GM21367 (cell line): ENCODE data around the gene KIF26B.
A peak's percentile ranks its signal among the peaks of the same experiment; 100 is the strongest.

ENCODE experiments used
- ATAC-seq: cut with Tn5 transposase; IDR thresholded peaks from one replicate; pipeline ENCODE4 v1.9.1; 2021; ENCODE audit not compliant: unreplicated experiment

KIF26B gene

GRCh38 chr1:245606157-245606725 lies 451.5 kb downstream of the KIF26B start:
- ATAC-seq = no peak

DNA sequence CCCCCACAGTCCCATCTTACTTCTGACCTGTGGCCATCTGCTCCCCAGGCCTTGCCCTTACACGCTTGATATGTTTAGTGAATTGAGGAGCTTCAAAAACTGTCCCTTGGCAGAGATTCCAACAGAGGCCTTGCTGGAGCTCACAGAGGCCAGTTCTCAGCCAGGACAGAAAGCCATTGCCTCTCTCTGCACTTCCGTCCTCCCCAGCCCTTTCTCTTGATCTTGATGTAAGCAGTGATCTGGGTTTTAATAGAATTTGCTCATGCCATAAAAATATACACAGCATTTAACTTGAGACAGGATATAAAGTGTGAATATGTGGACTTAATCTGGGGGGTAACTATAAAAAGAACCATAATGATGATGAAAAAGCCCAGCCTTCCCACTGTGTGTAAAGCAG lies 453.5 kb downstream of the KIF26B start:
- ATAC-seq = no peak

GRCh38 chr1:245609354-245610150 lies 454.8 kb downstream of the KIF26B start:
- ATAC-seq = no peak

- no peak for ATAC-seq
Measured at GRCh38 chr1:245611251-245611650, 456.5 kb downstream of the KIF26B start.

- ATAC-seq = no peak
Measured at GRCh38 chr1:245614476-245614875, 459.7 kb downstream of the KIF26B start.

GRCh38 chr1:245615001-245615400 lies 460.2 kb downstream of the KIF26B start:
- ATAC-seq = no peak

DNA sequence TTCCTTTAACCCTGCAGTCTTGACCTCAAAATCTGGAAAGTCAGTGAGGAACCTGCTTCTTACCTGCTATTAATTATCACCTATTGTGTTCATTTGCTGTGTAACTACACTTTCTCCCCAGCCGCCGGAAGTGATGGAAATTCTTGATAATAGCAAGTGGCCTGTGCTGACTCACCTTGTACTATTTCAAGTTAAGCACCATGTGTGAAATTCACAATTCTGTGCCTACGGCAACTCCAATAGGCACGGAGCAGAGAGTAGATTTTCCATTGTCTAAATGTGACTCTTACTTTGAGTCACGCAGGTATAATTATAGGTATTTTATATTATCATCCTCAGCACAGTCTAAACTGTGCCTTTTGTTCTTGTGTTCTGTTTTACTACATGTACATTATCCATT lies 466.8 kb downstream of the KIF26B start:
- no peak for ATAC-seq

DNA sequence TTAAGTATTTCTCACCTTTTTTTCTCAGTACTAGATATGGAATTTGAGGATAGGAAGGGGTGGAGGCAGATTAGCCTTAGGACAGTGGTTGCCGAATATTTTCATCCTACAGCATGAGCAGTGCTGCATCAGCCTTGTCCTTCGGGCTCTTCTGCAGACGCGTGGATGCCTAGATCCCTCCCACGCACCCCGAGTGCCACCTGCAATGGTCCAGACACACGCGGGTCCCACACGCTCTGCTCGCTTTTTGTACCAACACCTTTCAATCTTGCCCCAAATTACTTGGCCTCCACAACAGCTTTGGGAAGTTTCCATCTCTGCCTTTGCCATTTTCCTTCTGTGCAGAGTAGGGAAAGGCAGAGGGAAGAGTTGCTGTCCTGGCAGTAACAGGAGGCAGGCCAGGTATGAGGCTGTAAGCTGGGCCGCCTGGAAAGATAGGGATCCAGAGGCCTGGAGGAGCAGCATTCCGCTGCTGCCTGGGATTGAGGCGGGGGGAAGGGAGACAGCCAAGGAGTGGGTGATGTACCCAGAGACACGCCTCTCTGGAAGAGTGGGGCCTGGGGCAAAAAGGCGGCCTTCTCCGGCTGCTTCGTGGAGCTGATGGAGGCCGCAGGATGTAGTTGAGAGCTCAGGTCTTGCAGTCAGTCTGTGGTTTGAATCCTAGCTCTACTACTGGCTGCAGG lies 467.7 kb downstream of the KIF26B start:
- no peak for ATAC-seq

DNA sequence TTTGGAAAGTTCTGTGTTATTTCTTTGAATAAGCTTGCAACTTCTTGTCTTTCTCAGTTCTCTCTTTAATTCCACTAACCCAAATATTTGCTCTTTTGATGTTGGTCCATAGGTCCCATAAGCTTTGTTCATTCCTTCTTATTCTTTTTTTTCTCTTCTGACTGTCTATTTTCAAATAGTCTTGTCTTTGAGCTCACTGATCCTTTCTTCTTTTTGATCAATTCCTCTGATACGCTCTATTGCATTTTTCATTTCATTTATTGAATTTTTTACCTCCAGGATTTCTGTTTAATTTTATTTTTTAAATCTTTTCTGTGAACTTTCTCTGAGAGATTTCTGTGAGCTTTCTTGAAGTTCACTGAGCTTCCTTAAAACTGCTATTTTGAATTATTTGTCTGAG lies 486.6 kb downstream of the KIF26B start:
- no peak for ATAC-seq

DNA sequence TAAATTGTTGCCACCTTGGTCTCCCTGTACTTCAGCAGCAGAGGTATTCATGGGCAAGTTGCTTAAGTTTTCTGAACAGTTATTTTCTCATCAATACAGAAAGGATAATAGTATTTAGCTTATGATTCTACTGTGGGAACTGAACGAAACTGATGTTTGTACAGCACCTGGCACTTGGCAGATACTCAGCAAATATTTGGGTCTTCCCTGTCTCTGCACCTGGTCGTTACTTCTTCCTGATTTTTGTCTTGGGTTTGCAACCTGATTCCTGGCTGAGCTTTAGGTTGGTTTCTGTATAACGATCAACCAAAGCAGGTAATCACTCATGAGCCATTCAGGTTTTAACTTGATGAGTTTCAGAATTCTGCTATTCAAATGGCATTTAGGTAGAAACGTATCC lies 490.6 kb downstream of the KIF26B start:
- no peak for ATAC-seq

- ATAC-seq = peak; percentile 48
Measured at GRCh38 chr1:245645894-245646293, 491.1 kb downstream of the KIF26B start.

- ATAC-seq = no peak
Measured at GRCh38 chr1:245648749-245649522, 494.2 kb downstream of the KIF26B start.

DNA sequence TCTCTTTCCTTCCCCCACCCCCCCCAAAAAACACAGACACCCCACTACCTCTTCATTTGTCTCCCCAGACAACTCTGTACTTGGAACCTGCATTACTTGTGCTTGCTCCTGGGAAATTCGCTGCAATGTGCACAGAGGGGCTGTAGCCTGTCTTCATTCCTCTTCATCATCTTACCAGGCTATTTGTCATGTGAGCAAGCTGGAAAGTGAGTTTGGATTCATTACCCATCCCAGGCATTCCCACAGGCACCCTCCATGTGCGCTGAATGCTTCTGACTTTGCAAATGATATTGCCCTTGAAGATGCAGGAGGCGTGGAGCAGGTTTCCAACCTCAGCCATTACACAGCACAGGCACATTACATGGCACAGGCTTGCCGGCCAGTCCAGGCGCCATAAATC lies 494.9 kb downstream of the KIF26B start:
- no peak for ATAC-seq

DNA sequence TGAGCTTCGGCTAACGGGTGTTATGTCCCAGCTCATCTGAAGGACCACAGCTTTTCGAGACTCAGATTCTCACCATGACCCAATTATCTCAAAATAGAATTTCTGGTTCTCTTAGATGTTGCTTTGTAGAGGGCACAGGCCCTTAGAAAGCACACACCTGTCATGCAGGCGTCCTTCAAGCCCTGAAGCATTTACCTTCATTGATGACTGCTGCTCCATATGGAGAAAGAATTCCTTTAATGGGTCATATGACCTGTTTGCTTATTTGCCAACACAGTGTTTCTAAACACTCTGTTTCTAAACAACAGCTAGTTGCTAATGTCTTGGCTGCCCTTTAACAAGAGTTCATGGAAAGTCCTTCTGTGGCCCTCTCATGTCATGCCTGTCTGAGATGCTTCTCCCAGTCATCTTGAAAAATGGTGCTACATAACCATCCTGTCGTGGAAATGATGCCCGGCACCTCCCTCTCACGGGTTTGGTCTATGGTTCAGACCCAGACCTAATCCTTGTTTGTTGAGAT lies 495.7 kb downstream of the KIF26B start:
- no peak for ATAC-seq

GRCh38 chr1:245651093-245651492 lies 496.3 kb downstream of the KIF26B start:
- no peak for ATAC-seq

DNA sequence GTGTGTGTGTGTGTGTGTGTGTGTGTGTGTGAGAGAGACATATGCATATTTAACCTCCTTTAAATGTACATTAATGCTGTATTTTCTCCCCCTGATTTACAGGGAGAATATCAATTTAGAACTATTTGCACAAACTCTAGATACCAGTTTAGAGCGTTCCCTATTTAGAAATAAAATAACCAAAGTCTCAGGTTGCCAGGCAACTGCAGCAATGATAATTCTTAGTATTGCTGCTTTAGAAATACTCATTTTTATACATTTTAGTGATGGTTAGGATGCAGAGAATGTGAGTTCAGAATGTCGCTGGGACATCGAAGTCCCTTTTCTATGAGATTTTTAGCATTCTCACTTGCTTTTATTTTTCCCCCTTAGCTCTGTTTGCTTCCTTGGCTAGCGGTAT lies 497.3 kb downstream of the KIF26B start:
- no peak for ATAC-seq

DNA sequence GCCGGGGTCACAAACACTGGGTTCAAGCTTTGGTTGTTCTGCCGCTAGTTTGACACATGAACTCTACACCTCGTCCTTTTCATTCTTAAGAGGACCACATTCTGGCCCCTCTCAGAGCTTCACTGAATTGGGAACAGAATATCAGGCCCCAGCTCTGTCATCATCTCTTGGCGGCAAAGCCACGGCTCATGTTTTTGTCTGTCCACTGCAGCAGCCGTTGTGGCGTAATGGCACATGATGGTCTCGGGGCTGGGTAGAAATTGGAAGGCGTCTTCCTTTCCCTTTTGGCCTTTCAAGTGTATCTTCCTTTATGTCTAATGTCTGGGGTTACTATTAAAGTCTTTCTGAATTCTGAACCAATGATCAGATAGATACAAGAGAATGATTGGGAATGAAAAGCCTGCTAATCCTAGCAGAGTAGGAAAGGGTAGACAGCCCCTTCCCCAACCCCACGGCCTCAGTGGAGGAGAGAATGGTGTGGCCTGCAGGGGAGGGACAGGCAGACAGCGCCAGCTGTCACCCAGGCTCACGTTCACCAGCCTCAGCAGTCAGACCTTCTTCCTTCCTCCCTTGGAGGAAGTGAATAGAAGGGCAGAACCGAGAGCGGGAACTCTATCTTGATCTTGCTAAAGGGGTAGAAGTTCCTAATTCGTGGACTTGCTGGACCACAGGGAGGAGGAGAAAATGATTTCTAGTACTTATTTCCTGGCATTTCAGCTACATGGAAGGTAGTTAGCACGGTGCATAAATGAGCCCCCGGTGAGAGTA lies 498.1 kb downstream of the KIF26B start:
- ATAC-seq = no peak

GRCh38 chr1:245654460-245655050 lies 499.8 kb downstream of the KIF26B start:
- ATAC-seq = no peak

- ATAC-seq = no peak
Measured at GRCh38 chr1:245656189-245656717, 501.5 kb downstream of the KIF26B start.

DNA sequence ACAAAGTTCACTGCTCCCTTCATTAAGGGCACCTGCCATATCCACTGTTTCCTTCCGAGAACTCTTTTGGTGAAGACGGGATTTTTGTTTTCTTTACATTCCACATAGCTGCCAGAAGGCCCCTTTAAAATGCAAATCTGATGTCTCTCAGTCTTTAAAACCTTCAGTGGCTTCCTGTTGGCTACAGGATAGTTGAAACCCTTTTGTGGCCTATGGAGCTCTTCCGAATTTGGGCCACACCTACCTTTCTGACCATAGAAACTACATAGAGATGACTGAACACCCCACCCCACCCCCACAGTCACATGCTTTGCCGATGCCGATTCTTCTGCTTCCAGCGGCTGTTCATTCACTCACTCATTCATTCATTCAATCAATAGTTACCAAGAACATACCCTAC lies 502.6 kb downstream of the KIF26B start:
- ATAC-seq = no peak
